Measurements from ENCODE around the gene FZD4.

DNA sequence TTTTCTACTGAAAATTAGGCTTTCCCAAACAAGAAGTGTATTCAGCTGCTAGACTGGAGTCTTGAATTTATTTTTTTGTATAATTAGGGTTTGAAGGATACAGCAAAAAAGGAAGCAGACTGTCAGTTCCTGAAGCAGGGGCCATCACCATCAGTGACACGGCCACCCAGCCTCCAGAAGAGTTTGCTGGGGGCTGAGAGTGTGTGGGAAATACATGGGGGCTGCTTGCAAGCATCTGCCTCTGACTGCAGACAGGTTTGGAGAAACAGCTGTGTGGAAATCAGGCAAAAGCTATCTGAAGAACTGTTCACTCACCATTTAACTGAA lies 23.0 kb downstream of the FZD4 start:
- TF ChIP-seq POLR2AphosphoS5 (IDR thresholded peaks at IDR 0.05; ENCODE audit: low read depth, low read length) = no peak
- TF ChIP-seq, protein P1, sequence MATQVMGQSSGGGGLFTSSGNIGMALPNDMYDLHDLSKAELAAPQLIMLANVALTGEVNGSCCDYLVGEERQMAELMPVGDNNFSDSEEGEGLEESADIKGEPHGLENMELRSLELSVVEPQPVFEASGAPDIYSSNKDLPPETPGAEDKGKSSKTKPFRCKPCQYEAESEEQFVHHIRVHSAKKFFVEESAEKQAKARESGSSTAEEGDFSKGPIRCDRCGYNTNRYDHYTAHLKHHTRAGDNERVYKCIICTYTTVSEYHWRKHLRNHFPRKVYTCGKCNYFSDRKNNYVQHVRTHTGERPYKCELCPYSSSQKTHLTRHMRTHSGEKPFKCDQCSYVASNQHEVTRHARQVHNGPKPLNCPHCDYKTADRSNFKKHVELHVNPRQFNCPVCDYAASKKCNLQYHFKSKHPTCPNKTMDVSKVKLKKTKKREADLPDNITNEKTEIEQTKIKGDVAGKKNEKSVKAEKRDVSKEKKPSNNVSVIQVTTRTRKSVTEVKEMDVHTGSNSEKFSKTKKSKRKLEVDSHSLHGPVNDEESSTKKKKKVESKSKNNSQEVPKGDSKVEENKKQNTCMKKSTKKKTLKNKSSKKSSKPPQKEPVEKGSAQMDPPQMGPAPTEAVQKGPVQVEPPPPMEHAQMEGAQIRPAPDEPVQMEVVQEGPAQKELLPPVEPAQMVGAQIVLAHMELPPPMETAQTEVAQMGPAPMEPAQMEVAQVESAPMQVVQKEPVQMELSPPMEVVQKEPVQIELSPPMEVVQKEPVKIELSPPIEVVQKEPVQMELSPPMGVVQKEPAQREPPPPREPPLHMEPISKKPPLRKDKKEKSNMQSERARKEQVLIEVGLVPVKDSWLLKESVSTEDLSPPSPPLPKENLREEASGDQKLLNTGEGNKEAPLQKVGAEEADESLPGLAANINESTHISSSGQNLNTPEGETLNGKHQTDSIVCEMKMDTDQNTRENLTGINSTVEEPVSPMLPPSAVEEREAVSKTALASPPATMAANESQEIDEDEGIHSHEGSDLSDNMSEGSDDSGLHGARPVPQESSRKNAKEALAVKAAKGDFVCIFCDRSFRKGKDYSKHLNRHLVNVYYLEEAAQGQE (IDR thresholded peaks at IDR 0.05; ENCODE audit: insufficient read depth in 1 of 2, low read depth in 2 of 2, low read length in 2 of 2) = no peak
